Upper lobe of left lung (tissue), 4 donors: ENCODE measurements around the gene PLAGL1.

Experiments
- POLR2A ChIP-seq, 4 donors: fragments of 450-650 bp; IDR thresholded peaks; one replicate each; pipeline ENCODE4 v1.5.1; 2016 to 2017; ENCODE audit warnings: antibody characterized with exemption in 4 of 4, mild to moderate bottlenecking in 2 of 4
- TF ChIP-seq, protein P1 (sequence below), 6 experiments: fragments of 450-650 bp in 4 of 6; fragments of 200-600 bp in 2 of 6; sonication (generic) in 2 of 6; IDR thresholded peaks; one replicate each; pipeline ENCODE4 v1.5.1; 2016 to 2019; ENCODE audit warnings: antibody characterized with exemption in 6 of 6

DNA sequence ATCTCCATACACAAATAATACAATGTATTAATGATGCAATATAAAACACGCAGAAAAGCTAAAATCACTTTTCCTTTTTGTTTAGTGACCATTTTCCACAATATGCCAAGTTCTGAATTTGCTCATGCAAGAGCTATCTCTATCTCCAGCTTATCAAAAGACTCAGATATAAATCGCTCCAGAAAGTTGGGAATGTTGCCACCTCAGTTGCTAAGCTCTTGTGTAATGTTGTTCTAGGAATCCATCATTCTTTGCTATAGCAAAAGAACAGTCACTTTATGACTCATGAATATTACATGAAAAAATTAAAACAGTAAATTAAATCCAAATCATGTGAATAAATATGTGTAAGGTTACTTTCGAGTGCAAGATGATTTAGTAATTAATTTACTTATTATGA, 8.7 kb downstream of the PLAGL1 start:
- TF ChIP-seq, protein P1, sequence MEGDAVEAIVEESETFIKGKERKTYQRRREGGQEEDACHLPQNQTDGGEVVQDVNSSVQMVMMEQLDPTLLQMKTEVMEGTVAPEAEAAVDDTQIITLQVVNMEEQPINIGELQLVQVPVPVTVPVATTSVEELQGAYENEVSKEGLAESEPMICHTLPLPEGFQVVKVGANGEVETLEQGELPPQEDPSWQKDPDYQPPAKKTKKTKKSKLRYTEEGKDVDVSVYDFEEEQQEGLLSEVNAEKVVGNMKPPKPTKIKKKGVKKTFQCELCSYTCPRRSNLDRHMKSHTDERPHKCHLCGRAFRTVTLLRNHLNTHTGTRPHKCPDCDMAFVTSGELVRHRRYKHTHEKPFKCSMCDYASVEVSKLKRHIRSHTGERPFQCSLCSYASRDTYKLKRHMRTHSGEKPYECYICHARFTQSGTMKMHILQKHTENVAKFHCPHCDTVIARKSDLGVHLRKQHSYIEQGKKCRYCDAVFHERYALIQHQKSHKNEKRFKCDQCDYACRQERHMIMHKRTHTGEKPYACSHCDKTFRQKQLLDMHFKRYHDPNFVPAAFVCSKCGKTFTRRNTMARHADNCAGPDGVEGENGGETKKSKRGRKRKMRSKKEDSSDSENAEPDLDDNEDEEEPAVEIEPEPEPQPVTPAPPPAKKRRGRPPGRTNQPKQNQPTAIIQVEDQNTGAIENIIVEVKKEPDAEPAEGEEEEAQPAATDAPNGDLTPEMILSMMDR (IDR thresholded peaks at IDR 0.05) = no peak
- no peak for TF ChIP-seq POLR2A (IDR thresholded peaks at IDR 0.05)
